ENCODE results near the gene PLTP. TPM values are rescaled to one million over a fixed set of nuclear protein-coding genes. Genes with fewer than 3 reads are reported as not detected.
"Not testable (repeated sequence)": the region's sequence is repeated elsewhere in the genome, so short reads cannot be mapped to it uniquely, and the experiment has no call there.

PLTP gene
- total RNA-seq, 1 donor from 2014 or later, result 48.5 TPM

GRCh38 chr20:45878076-45878761, 33.7 kb downstream of the PLTP start:
- Mint-ChIP-seq H3K4me1 (ENCODE audit: low read depth) (peaks cover 17% of the 10 kb centered on the region), H3K9me3 (ENCODE audit: low read depth) (no peaks in the 10 kb centered on the region)
- no peak for DNase-seq (ENCODE audit: low spot score)

GRCh38 chr20:45874576-45874975, 37.4 kb downstream of the PLTP start:
- peaks cover 5% of the 10 kb centered on the region for H3K36me3 Mint-ChIP-seq (ENCODE audit: low read depth)
- H3K27me3 Mint-ChIP-seq (ENCODE audit: low read depth), result no peaks in the 10 kb centered on the region
- no peak overlapping the region for H3K27ac Mint-ChIP-seq (ENCODE audit: unreplicated experiment)
- H3K9me3 Mint-ChIP-seq (ENCODE audit: low read depth), result no peaks in the 10 kb centered on the region
- no peak overlapping the region for H3K4me3 Mint-ChIP-seq (ENCODE audit: unreplicated experiment)
- H3K4me1 Mint-ChIP-seq (ENCODE audit: low read depth), result no peaks in the 10 kb centered on the region
- no peak for DNase-seq (ENCODE audit: low spot score)
- TF ChIP-seq CTCF (IDR thresholded peaks at IDR 0.05), result no peak

More at GRCh38 chr20:45878076-45878761, 33.7 kb downstream of the PLTP start:
- Mint-ChIP-seq H3K36me3 (ENCODE audit: low read depth) (peaks cover 8% of the 10 kb centered on the region), H3K4me3 (ENCODE audit: unreplicated experiment) (no peak overlapping the region), H3K27ac (ENCODE audit: unreplicated experiment) (no peak overlapping the region), H3K27me3 (ENCODE audit: low read depth) (no peaks in the 10 kb centered on the region)
- no peak for TF ChIP-seq CTCF (IDR thresholded peaks at IDR 0.05)

- not testable (repeated sequence) for H3K4me1 Mint-ChIP-seq (ENCODE audit: low read depth); H3K9me3 Mint-ChIP-seq (ENCODE audit: low read depth); H3K27ac Mint-ChIP-seq (ENCODE audit: unreplicated experiment); H3K4me3 Mint-ChIP-seq (ENCODE audit: unreplicated experiment); H3K27me3 Mint-ChIP-seq (ENCODE audit: low read depth); DNase-seq (ENCODE audit: low spot score); H3K36me3 Mint-ChIP-seq (ENCODE audit: low read depth)
Measured at GRCh38 chr20:45874104-45874481, 37.9 kb downstream of the PLTP start.

- TF ChIP-seq CTCF (IDR thresholded peaks at IDR 0.05), result no peak
- no peaks in the 10 kb centered on the region for H3K27me3 Mint-ChIP-seq (ENCODE audit: low read depth)
- no peak overlapping the region for H3K27ac Mint-ChIP-seq (ENCODE audit: unreplicated experiment)
- H3K4me1 Mint-ChIP-seq (ENCODE audit: low read depth), result no peaks in the 10 kb centered on the region
- DNase-seq (ENCODE audit: low spot score), result no peak
- peaks cover 5% of the 10 kb centered on the region for H3K36me3 Mint-ChIP-seq (ENCODE audit: low read depth)
- no peaks in the 10 kb centered on the region for H3K9me3 Mint-ChIP-seq (ENCODE audit: low read depth)
- no peak overlapping the region for H3K4me3 Mint-ChIP-seq (ENCODE audit: unreplicated experiment)
Measured at GRCh38 chr20:45873409-45874103, 38.4 kb downstream of the PLTP start.

GRCh38 chr20:45872626-45873025, 39.3 kb downstream of the PLTP start:
- Mint-ChIP-seq H3K27ac (ENCODE audit: unreplicated experiment) (no peak overlapping the region), H3K36me3 (ENCODE audit: low read depth) (peaks cover 5% of the 10 kb centered on the region), H3K27me3 (ENCODE audit: low read depth) (no peaks in the 10 kb centered on the region), H3K9me3 (ENCODE audit: low read depth) (no peaks in the 10 kb centered on the region), H3K4me1 (ENCODE audit: low read depth) (peaks cover 6% of the 10 kb centered on the region), H3K4me3 (ENCODE audit: unreplicated experiment) (no peak overlapping the region)
- no peak for DNase-seq (ENCODE audit: low spot score)
- TF ChIP-seq CTCF (IDR thresholded peaks at IDR 0.05), result no peak

- Mint-ChIP-seq H3K27me3 (ENCODE audit: low read depth) (no peaks in the 10 kb centered on the region), H3K36me3 (ENCODE audit: low read depth) (no peaks in the 10 kb centered on the region), H3K27ac (ENCODE audit: unreplicated experiment) (no peak overlapping the region), H3K4me1 (ENCODE audit: low read depth) (peaks cover 8% of the 10 kb centered on the region), H3K4me3 (ENCODE audit: unreplicated experiment) (no peak overlapping the region), H3K9me3 (ENCODE audit: low read depth) (no peaks in the 10 kb centered on the region)
- TF ChIP-seq CTCF (IDR thresholded peaks at IDR 0.05), result no peak
- DNase-seq (ENCODE audit: low spot score), result no peak
Measured at GRCh38 chr20:45867819-45868176, 44.2 kb downstream of the PLTP start.
